ENCODE measurements around the gene RMRP.

The RMRP gene

GRCh38 chr9:35609001-35609819, 48.6 kb downstream of the RMRP start:
- no peak for DNase-seq

GRCh38 chr9:35608221-35608620, 49.6 kb downstream of the RMRP start:
- DNase-seq = no peak
